Measurements from ENCODE around the gene ATG2B. TPM values are rescaled to one million over a fixed set of nuclear protein-coding genes. Genes with fewer than 3 reads are reported as not detected.

The ATG2B gene
- total and polyA plus RNA-seq, 2 donors (not counting 1 experiment from before 2014, with no cell fraction given) = 8.1 to 39.6 TPM

DNA sequence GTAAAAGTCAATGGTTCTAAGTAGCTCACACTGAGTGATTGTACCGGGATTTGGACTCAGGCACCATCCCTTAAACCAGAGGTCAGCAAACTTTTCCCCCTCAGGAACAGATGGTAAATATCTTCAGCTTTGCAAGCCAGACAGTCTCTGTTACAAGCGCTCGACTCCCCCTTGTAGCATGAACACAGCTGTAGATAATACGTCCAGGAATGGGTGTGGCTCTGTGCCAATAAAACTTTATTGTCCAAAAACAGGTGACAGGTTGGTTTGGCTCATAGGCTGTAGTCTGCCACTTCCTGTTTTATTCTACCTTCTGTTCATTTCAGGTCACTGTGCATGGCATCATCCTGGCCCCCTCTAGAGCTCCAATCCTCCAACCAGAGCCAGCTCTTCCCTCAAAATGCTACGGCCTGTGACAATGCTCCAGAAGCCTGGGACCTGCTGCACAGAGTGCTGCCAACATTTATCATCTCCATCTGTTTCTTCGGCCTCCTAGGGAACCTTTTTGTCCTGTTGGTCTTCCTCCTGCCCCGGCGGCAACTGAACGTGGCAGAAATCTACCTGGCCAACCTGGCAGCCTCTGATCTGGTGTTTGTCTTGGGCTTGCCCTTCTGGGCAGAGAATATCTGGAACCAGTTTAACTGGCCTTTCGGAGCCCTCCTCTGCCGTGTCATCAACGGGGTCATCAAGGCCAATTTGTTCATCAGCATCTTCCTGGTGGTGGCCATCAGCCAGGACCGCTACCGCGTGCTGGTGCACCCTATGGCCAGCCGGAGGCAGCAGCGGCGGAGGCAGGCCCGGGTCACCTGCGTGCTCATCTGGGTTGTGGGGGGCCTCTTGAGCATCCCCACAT, 99.6 kb downstream of the ATG2B start:
- Histone ChIP-seq H3K9me3 (ENCODE audit: control extremely low read depth in 1 of 3, control insufficient read depth in 2 of 3, insufficient read depth in 1 of 3, low read length in 2 of 3) (peaks cover 0 to 2% (median 0%) of the 10 kb centered on the region in 3 donors), H3K27me3 (replicated peaks in 1 of 4; ENCODE audit: control extremely low read depth in 1 of 4, control insufficient read depth in 3 of 4, insufficient read depth in 4 of 4, low read length in 3 of 4) (peaks cover 0 to 4% (median 0%) of the 10 kb centered on the region in 4 experiments), H3K4me2 (replicated peaks; ENCODE audit: low read depth, low read length, poor library complexity, severe bottlenecking) (no peak overlapping the region), H3K79me2 (ENCODE audit: control insufficient read depth, insufficient read depth, low read length) (no peaks in the 10 kb centered on the region), H3K36me3 (replicated peaks in 1 of 2; ENCODE audit: control extremely low read depth in 1 of 2, control insufficient read depth in 1 of 2, extremely low read depth in 1 of 2, insufficient read depth in 2 of 2, low read length in 1 of 2) (no peaks in the 10 kb centered on the region), H4K20me1 (ENCODE audit: control insufficient read depth, insufficient read depth, low read length, poor library complexity, severe bottlenecking) (no peaks in the 10 kb centered on the region), H3K4me1 (ENCODE audit: control insufficient read depth in 2 of 2, insufficient read depth in 2 of 2, low read length in 2 of 2) (no peaks in the 10 kb centered on the region), H3K4me3 (ENCODE audit: control extremely low read depth in 1 of 5, extremely low read depth in 1 of 5, insufficient read depth in 1 of 5, low read depth in 2 of 5, low read length in 4 of 5) (no peak overlapping the region), H3K27ac (ENCODE audit: low read length in 2 of 2) (no peak overlapping the region), H3K9ac (ENCODE audit: low read length) (no peak overlapping the region), H2AFZ (ENCODE audit: insufficient read depth, low read depth, low read length, poor library complexity, severe bottlenecking) (no peak overlapping the region)
- 96% methylated on average over 18 of the region's 20 CpGs for WGBS (ENCODE audit: insufficient coverage)
- no peak overlapping the region for H3K4me3 Mint-ChIP-seq
- no peak overlapping the region for H3K27ac Mint-ChIP-seq
- ATAC-seq (ENCODE audit: low read depth) (no peak), DNase-seq (no peak)
- H3K27me3 Mint-ChIP-seq = peaks cover 10% of the 10 kb centered on the region
- POLR2A ChIA-PET = no interaction called here
- TF ChIP-seq EZH2 (IDR thresholded peaks at IDR 0.05; ENCODE audit: borderline replicate concordance, insufficient read depth, low read depth, low read length, poor library complexity, severe bottlenecking) = no peak
- TF ChIP-seq, protein P1, sequence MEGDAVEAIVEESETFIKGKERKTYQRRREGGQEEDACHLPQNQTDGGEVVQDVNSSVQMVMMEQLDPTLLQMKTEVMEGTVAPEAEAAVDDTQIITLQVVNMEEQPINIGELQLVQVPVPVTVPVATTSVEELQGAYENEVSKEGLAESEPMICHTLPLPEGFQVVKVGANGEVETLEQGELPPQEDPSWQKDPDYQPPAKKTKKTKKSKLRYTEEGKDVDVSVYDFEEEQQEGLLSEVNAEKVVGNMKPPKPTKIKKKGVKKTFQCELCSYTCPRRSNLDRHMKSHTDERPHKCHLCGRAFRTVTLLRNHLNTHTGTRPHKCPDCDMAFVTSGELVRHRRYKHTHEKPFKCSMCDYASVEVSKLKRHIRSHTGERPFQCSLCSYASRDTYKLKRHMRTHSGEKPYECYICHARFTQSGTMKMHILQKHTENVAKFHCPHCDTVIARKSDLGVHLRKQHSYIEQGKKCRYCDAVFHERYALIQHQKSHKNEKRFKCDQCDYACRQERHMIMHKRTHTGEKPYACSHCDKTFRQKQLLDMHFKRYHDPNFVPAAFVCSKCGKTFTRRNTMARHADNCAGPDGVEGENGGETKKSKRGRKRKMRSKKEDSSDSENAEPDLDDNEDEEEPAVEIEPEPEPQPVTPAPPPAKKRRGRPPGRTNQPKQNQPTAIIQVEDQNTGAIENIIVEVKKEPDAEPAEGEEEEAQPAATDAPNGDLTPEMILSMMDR (IDR thresholded peaks at IDR 0.05) = no peak
- intact Hi-C loops (cut with micrococcal nuclease) = no loop called here
- no peaks in the 10 kb centered on the region for H3K9me3 Mint-ChIP-seq (ENCODE audit: insufficient read depth)
- CTCF ChIA-PET = interaction anchor here (1.0 kb wide), 1 partner anchor 11 kb away, joined by 3 read pairs; no protein-coding TSS in a partner anchor
- no peaks in the 10 kb centered on the region for H3K4me1 Mint-ChIP-seq
